OCI-LY7 (cell line): ENCODE results near the gene FBXO17. TPM values are rescaled to one million over a fixed set of nuclear protein-coding genes. Genes with fewer than 3 reads are reported as not detected.

Experiments used
- BruUV-seq: library from RNA; stranded (reverse); fragments of 400-500 nt; replicated peaks from 2 replicates; lab custom pipeline; 2021; lab: Mats Ljungman, UMichigan
- CTCF ChIA-PET: fragments of 300-600 bp; sonication (Branson Sonifier 250); formaldehyde crosslinking; loops from one replicate; lab custom pipeline; 2022; ENCODE audit warnings: antibody characterized with exemption; ENCODE audit not compliant: unreplicated experiment; lab: Charles Lee
- POLR2A ChIA-PET: fragments of 300-600 bp; sonication (Branson Sonifier 250); formaldehyde crosslinking; loops from one replicate; lab custom pipeline; 2022; ENCODE audit warnings: antibody characterized with exemption; lab: Charles Lee
- DNase-seq: peaks from one replicate; pipeline ENCODE4 v3.0.0-alpha.2; 2015; ENCODE audit warnings: low spot score
- H2AFZ ChIP-seq: fragments of 200-600 bp; sonication (generic), shearing (Covaris generic); 2 replicates; pipeline ENCODE4 v1.6.1; 2014; ENCODE audit warnings: mild to moderate bottlenecking, antibody characterized with exemption, low read length, moderate library complexity
- H3K27ac ChIP-seq: fragments of 200-600 bp; sonication (generic); 2 replicates; pipeline ENCODE4 v1.5.1; 2014; ENCODE audit warnings: mixed run types, low read depth, mild to moderate bottlenecking, moderate library complexity, low read length, inconsistent platforms; ENCODE audit not compliant: poor library complexity, severe bottlenecking
- H3K36me3 ChIP-seq: fragments of 200-600 bp; sonication (generic); 2 replicates; pipeline ENCODE4 v1.6.1; 2014; ENCODE audit warnings: mild to moderate bottlenecking, antibody characterized with exemption, low read length, moderate library complexity, mixed read lengths; ENCODE audit not compliant: insufficient read depth
- H3K4me1 ChIP-seq: fragments of 200-600 bp; sonication (generic); 2 replicates; pipeline ENCODE4 v1.5.1; 2014; ENCODE audit warnings: mild to moderate bottlenecking, low read length; ENCODE audit not compliant: insufficient read depth, poor library complexity, severe bottlenecking
- H3K4me2 ChIP-seq: fragments of 200-600 bp; sonication (generic); 2 replicates; pipeline ENCODE4 v1.6.1; 2014; ENCODE audit warnings: mild to moderate bottlenecking, low read length
- H3K4me3 ChIP-seq: fragments of 200-600 bp; sonication (generic); 2 replicates; pipeline ENCODE4 v1.5.1; 2014; ENCODE audit warnings: mild to moderate bottlenecking, low read depth, low read length; ENCODE audit not compliant: poor library complexity, severe bottlenecking
- H3K79me2 ChIP-seq: fragments of 200-600 bp; sonication (generic); 2 replicates; pipeline ENCODE4 v1.6.1; 2016; ENCODE audit warnings: low read depth, mild to moderate bottlenecking, low read length, moderate library complexity, mixed read lengths; ENCODE audit not compliant: insufficient read depth
- H3K9me2 ChIP-seq: fragments of 200-600 bp; sonication (generic); 2 replicates; pipeline ENCODE4 v1.6.1; 2016; ENCODE audit warnings: mild to moderate bottlenecking, low read length, mixed read lengths; ENCODE audit not compliant: insufficient read depth
- H3K9me3 ChIP-seq: fragments of 200-600 bp; sonication (generic); 2 replicates; pipeline ENCODE4 v1.6.1; 2014; ENCODE audit warnings: mild to moderate bottlenecking, mixed run types, low read length, mixed read lengths
- H4K20me1 ChIP-seq: fragments of 200-600 bp; sonication (generic); 2 replicates; pipeline ENCODE4 v1.6.1; 2014; ENCODE audit warnings: mild to moderate bottlenecking, antibody characterized with exemption, low read length, moderate library complexity, mixed read lengths; ENCODE audit not compliant: insufficient read depth
- CTCF ChIP-seq: fragments of 200-600 bp; sonication (generic); conservative IDR thresholded peaks from 2 replicates; pipeline ENCODE4 v1.5.1; 2014; ENCODE audit warnings: mild to moderate bottlenecking, antibody characterized with exemption, low read length, moderate library complexity, mixed read lengths
- EZH2phosphoT487 ChIP-seq: fragments of 200-600 bp; sonication (generic); IDR thresholded peaks from 2 replicates; pipeline ENCODE4 v1.6.1; 2018; ENCODE audit warnings: low read depth, borderline replicate concordance, mild to moderate bottlenecking, mixed run types, antibody characterized with exemption, low read length, moderate library complexity, mixed read lengths
- intact Hi-C: fragments of 100-400 bp; cut with micrococcal nuclease; formaldehyde crosslinking; loops from one replicate; pipeline ENCODE4 v1.10.0; 2022; ENCODE audit not compliant: unreplicated experiment
- total RNA-seq, 2 experiments: library from RNA; depleted of rRNA in 1 of 2; stranded (reverse); fragments of >200 nt in 1 of 2; shearing (Covaris generic) in 1 of 2; gene quantifications; 2 replicates each; pipeline ENCODE4 v1.2.3, GENCODE V29; 2014 to 2022

Gene FBXO17
- total RNA-seq, 2 experiments from 2014 or later = not detected

- H3K4me1 ChIP-seq = peaks cover 31% of the 10 kb centered on the region
Observed at GRCh38 chr19:38930776-38931520, 44.6 kb downstream of the FBXO17 start, which contains the start of gene MRPS12. TSS of gene MRPS12 (plus strand) at chr19:38930944. CDS start at chr19:38931295, 351 bp downstream.

DNA sequence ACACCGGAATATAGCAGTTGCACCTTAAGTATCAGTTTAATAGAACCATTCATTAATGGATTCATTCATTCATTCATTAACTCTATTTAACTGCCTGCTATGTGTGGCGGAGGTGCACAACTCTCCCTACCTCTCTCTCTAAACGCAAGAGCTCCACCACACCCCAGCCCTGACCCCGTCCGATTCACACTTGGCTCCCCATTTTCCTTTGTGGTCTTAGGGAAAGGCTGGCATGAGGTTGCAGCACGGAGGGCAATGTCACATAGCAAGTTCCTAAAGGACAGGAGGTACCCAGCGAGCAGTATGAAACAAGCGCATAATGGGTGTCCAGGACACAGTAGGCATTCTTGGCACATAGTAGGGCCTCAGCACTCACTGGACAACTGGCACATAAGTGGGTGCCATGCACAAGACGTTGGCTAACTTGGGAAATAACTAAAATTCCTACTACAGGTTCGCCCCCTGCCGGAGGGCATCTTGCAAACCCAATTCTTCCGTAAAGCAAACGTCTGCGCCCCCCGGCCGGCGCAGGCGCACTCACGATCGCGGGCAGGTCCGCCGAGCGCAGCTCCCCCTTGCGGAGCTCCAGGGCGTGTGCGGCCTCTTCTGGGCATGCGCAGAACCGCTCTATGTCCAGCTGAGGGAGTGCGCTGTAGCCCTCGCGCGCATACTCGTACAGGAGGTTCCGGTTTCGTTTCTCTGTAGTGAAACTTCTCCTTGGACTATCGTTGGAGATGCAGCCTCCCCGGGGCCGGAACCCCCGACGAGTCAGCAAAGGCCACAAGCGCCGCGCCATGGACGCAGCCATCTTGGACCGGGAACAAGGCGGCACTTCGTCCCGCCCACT lies 45.4 kb downstream of the FBXO17 start, which contains the start of gene SARS2:
Gene SARS2 (minus strand): TSS at position 835 of the 847 bp plus-strand sequence. CDS start 27 bp downstream, at position 808.
- Histone ChIP-seq H3K4me2 (peak within 1 kb of the TSS; percentile 91), H3K79me2 (peaks cover 45% of the 10 kb centered on the region), H3K9me3 (peaks cover 10% of the 10 kb centered on the region; the same call in 1 of the 2 replicates), H4K20me1 (no peaks in the 10 kb centered on the region), H3K4me1 (peaks cover 31% of the 10 kb centered on the region), H3K4me3 (peak within 1 kb of the TSS; percentile 96), H3K9me2 (no peaks in the 10 kb centered on the region), H2AFZ (peak within 1 kb of the TSS; percentile 63), H3K36me3 (peaks cover 58% of the 10 kb centered on the region), H3K27ac (peak within 1 kb of the TSS; percentile 71)
- CTCF ChIA-PET = interaction anchor here (0.5 to 1.9 kb wide), 5 partner anchors 30 to 504 kb away, joined by 3 to 6 read pairs (median 3); partner anchors contain the start of genes EIF3K, NFKBIB and SIRT2
- TF ChIP-seq CTCF (peak; percentile 99), EZH2phosphoT487 (no peak)
- no TSS peak for BruUV-seq
- DNase-seq = peak; percentile 95
- POLR2A ChIA-PET = interaction anchor here (0.5 to 1.4 kb wide), 8 partner anchors 21 to 1425 kb away, joined by 3 to 5 read pairs (median 3); no protein-coding TSS in a partner anchor
- intact Hi-C loops = loop anchor here (1.0 to 5.0 kb wide), 6 partner anchors 79 to 528 kb away; partner anchors contain the start of gene FAM98C

More at GRCh38 chr19:38930776-38931520, 44.6 kb downstream of the FBXO17 start, which contains the start of gene MRPS12:
- Histone ChIP-seq H3K4me3 (peak within 1 kb of the TSS; percentile 96), H3K9me3 (peaks cover 10% of the 10 kb centered on the region; the same call in 1 of the 2 replicates), H3K4me2 (peak within 1 kb of the TSS; percentile 91), H3K79me2 (peaks cover 45% of the 10 kb centered on the region), H3K9me2 (no peaks in the 10 kb centered on the region), H2AFZ (peak within 1 kb of the TSS; percentile 63), H4K20me1 (no peaks in the 10 kb centered on the region), H3K36me3 (peaks cover 58% of the 10 kb centered on the region), H3K27ac (peak within 1 kb of the TSS; percentile 71)
- ChIA-PET CTCF (interaction anchor here (0.5 to 1.9 kb wide), 6 partner anchors 31 to 503 kb away, joined by 3 to 6 read pairs (median 3); partner anchors contain the start of genes EIF3K, NFKBIB and SIRT2), POLR2A (interaction anchor here (0.5 to 1.4 kb wide), 5 partner anchors 28 to 1425 kb away, joined by 3 to 5 read pairs (median 3); no protein-coding TSS in a partner anchor)
- BruUV-seq = TSS peak; percentile 82
- TF ChIP-seq EZH2phosphoT487 (no peak), CTCF (no peak)
- DNase-seq = peak; percentile 100
- intact Hi-C loops = loop anchor here (1.0 to 5.0 kb wide), 6 partner anchors 80 to 529 kb away; partner anchors contain the start of gene FAM98C
